ENCODE results near the gene FHL3.
"Not testable (repeated sequence)": the region's sequence is repeated elsewhere in the genome, so short reads cannot be mapped to it uniquely, and the experiment has no call there.

Gene FHL3

GRCh38 chr1:38034871-38035270, 29.6 kb upstream of the FHL3 start:
- no peak for DNase-seq

GRCh38 chr1:38032992-38033391, 27.7 kb upstream of the FHL3 start:
- DNase-seq = not testable (repeated sequence)

- DNase-seq = no peak
These were observed 26.2 kb upstream of the FHL3 start for GRCh38 chr1:38031513-38031866.

DNA sequence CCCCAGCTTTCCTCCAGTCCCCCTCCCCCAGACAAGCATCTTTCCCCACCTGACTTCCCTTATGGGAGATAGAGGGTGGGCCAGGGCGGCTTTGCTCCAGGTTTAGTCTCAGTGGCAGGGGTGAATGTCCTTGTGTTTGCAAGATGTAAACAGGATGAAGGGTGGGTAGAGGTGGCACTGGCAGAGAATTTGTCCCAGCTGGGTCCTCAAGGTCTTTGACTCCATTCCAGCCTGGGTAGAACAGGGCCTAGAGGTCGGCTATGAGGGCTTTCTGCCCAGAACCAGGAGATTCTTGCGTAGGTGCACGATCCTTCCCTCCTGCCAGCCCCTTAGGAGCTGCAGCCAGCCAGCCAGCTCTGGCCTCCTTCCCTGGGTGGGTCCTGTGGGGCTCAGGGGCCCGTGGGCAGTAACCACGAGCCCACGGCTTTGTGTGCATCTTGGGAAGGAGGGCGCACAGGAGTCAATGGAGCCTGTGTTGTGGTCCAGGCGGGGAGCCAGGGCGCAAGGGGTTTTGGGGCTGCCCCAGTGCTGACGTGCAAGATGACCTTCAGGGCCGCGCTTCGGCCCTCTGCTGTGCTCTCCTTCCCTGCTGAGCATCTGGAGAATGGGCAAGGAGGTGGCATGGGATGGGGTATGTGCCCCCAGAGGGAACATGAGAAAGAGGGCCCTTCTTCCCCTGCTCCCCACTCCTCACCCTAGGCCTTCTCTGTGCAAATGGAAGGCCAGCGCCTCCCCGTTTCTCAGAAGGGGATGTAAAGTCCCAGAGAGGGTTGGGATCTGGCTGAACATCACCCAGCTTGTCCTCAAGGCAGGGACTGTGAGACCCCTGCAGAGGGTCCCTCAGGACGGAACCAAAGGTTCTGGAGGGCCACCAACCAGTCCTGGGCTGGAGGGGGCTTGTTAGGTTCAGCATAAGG, 25.5 kb upstream of the FHL3 start:
- no peak for DNase-seq

DNA sequence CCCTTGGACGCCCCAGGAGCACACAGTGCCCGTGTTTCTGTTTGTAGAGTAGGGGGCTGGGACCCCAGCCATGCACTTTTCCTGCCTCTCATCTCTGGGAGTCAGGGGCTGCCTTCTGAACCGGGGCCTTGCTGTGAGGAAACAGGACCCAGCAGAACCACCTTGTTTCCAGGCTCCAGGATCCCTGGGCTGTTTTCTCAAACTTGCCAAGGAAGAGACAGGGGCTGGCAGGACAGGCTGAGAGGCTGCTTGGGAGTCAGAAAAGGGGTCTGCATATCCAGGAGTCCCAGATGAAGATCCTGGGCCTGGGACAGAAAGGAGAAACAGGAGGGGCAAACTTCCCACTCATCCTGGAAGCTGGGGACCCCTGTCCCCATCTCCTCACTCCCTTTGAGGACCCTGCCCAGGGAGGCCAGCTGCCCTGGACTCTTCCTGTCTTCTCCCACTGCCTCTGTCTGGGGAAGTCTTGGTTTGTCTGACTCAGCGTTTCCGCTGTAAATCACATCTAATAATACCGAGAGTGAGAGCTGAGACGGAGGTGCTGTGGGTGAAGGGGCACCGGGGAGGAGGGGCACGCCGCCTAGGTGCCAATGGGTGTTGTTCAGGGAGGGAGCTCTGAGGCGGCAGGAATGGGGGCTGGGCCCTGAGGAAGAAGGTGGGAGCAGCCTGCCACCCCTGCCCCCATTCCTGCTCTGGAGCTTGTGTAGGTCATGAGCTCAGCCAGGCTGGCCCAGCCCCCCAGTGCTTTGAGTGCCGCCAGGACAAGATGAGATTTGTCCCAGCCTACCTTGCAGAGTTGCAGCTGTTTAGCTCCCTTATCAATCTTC, 24.6 kb upstream of the FHL3 start:
- peak; percentile 62 for DNase-seq

DNA sequence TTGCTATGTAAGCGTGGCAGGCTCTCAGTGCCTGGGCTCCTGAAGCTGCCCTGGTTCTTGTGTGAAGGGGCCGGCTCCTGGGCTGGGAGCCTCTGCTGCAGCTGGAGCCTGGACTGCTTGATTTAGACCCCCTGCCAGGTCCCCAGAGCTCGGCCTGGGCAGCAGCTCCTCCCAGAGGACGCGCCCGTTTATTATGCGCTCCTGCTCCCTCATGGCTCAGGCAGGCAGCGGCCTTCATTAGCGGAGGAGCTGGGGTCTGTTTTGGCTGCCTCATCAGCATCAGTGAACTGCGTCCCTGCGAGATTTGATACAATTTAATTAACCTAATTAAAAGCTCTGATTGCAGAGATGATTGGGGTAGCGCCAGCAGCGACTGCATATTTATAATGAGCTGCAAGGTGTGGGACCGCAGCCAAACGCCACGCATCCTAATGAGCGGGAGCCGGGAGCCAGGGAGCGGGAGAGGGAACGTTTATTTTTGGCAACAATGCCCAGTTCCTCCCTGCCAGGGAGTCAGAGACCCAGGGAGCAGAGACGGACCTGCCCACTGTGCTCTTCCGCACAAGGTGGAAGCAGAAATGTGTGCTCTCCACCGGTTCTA, 23.9 kb upstream of the FHL3 start:
- DNase-seq = no peak

- no peak for DNase-seq
These were observed 23.4 kb upstream of the FHL3 start for GRCh38 chr1:38028671-38029070.

DNA sequence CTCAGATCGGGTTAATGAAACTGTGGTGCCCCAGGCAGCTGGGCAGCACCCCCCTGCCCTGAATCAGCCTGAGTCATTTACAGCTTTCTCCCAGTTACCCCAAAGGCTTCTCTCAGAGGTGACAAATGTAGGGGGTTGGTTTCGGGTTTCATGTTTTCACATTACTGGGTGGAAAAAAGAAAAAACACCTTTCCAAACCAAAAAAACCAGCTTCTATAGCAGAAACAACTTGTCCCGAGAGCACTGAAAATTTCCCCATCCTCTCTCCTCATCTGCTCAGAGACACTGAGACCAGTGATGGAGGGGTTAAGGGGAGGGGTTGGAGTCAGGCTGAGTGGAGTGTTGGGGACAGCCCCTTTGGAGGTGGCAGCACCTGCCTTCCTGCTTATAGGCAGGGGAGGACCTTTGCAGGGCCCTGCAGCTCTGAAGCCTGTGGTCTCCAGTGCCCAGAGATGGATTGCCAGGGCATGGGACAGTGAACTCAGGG, 22.8 kb upstream of the FHL3 start:
- peak; percentile 25 for DNase-seq

- no peak for DNase-seq
These were observed 22.1 kb upstream of the FHL3 start for GRCh38 chr1:38027201-38028104.

DNA sequence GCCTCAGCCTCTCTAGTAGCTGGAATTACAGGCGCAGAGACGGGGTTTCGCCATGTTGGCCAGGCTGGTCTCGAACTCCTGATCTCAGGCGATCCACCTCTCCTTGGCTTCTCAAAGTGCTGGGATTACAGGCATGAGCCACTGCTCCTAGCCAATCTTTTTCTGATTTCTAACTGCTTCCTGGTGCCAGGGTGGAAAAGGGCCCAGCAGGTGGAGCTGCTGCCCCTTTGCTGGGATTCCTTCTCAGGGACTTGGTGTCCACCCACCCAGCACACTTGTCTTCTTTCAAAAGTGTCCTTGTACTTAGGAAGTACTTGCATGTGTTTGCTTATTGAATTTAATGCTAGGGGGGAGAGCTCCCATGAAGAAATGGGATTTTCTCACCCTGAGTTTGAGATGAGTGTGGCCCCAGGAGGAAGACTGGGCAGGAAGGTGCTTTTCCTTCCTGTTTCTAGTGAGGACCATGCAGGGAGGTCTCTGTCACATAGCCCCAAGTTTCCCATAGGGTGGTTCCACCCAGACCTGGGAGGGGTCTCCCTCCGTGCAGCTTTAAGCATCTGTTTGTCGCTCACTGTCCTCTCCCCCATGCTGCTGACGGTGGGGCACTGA, 21.4 kb upstream of the FHL3 start:
- DNase-seq = peak; percentile 55

DNA sequence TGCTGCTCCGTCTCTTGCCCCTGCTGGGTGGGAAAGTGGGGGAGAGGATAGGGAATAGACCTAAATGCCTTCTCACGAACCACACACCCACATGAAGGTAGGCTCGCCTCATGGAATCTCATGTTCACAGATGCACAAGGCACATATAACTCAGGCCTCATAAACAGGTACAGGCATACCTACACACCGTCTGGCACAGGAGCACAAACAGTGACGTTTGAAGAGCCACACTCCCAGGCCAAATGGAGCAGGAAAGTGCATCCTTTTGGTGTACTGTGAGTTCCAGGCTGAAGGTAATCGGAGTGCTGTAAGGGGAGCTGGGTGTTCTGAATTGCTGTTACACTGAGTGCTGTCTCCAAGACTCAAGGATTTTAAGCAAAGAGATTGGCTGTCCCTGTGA, 20.4 kb upstream of the FHL3 start:
- DNase-seq = no peak

- no peak for DNase-seq
These were observed 19.9 kb upstream of the FHL3 start for GRCh38 chr1:38025233-38025632.

DNA sequence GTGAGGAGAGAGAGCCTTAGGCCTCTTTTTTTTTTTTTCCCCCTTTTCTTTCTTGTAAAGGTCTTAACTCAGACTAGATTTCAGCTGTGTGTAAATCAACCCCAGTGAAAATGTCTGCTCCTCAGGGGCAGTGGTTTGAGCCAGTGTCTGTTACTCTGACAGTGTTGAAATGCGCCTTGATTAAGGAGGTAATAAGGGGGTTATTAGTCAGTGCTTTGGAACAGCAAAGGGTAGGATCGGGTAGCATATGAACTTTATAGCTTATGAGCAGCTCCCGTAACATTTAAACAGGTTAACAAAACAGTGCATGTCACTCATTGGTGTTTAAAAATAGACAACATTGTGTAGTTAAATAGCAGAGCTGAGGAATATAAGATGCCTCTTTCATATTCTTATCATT, 17.5 kb upstream of the FHL3 start:
- DNase-seq = no peak

GRCh38 chr1:38021969-38022368, 16.7 kb upstream of the FHL3 start:
- DNase-seq = no peak

GRCh38 chr1:38020396-38020795, 15.1 kb upstream of the FHL3 start:
- no peak for DNase-seq

DNA sequence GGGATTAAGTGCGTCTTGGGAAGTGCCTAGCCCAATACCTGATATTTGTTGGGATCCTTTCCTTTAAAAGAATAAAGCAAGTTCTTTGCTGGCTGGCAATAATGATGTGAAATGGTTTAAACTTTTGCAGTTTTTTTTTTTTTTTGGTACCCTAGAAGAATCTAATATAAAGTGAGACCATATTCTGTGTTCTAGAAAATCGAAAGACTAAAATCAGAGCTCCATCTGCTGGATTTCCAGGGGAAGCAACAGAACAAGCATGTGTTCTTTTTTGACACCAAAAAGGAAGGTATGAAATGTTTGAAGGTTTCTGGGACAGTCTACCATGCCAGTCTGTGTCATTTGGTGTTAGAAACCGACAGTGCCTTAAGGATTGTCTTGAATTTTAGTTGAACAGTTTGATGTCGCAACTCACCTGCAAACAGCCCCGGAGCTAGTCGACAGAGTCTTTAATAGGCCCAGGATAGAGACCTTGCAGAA, 13.6 kb upstream of the FHL3 start:
- no peak for DNase-seq

- no peak for DNase-seq
These were observed 10.8 kb upstream of the FHL3 start for GRCh38 chr1:38015978-38016725.

- no peak for DNase-seq
These were observed 9.6 kb upstream of the FHL3 start for GRCh38 chr1:38014724-38015424.

- DNase-seq = no peak
These were observed 8.9 kb upstream of the FHL3 start for GRCh38 chr1:38014171-38014570.

DNA sequence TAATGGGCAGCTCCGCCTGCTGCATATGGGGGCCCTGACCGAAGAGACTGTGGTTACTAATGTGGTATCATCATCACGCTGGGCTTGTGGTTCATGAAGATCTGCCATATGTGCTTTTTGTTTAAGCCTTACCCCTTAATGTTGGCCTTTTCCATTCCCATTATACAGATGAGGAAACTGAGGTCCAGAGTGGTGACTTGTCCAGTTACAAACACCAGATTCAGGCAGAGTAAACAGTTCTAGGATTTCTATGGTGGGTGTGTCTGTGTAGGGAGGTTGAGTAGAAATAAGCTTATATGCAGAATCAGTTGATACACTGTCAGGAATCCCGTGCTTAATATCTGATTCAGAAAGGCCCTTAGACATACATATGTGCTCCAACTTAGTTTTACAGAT, 7.9 kb upstream of the FHL3 start:
- no peak for DNase-seq
